ENCODE data around the gene NMT2.

Gene NMT2

DNA sequence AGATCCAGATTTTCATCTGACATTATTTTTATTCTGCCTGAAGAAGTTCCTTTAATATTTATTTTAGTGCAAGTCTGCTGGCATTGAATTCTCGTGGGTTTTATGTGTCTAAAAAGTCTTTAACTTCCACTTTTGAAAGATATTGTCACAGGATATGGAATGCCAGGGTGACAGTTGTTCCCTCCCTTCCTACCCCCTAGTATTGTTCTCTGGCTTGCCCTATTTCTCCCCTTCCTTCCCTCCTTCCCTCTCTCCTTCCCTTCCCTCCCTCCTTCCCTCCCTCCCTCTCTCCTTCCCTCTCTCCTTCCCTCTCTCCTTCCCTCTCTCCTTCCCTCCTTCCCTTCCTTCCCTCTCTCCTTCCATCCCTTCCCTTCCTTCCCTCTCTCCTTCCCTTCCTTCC lies 109.8 kb downstream of the NMT2 start:
- no peak overlapping the region for H3K4me3 ChIP-seq (ENCODE audit: low read length)
- DNase-seq (ENCODE audit: low read depth, low spot score), result no peak

All from Jurkat, Clone E6-1 (cell line).